OCI-LY7 (cell line): ENCODE measurements around the gene KRTAP5-10.
"Not testable (repeated sequence)": the region's sequence is repeated elsewhere in the genome, so short reads cannot be mapped to it uniquely, and the experiment has no call there.

Source experiments
- EZH2phosphoT487 ChIP-seq: fragments of 200-600 bp; sonication (generic); IDR thresholded peaks from 2 replicates; pipeline ENCODE4 v1.6.1; 2018; ENCODE audit warnings: low read depth, borderline replicate concordance, mild to moderate bottlenecking, mixed run types, antibody characterized with exemption, low read length, moderate library complexity, mixed read lengths
- TF ChIP-seq, protein P1 (sequence below): fragments of 200-600 bp; sonication (generic); conservative IDR thresholded peaks from 2 replicates; pipeline ENCODE4 v1.5.1; 2014; ENCODE audit warnings: mild to moderate bottlenecking, antibody characterized with exemption, low read length, moderate library complexity, mixed read lengths

GRCh38 chr11:71588822-71589545 is 23.6 kb downstream of the KRTAP5-10 start:
- TF ChIP-seq, protein P1, sequence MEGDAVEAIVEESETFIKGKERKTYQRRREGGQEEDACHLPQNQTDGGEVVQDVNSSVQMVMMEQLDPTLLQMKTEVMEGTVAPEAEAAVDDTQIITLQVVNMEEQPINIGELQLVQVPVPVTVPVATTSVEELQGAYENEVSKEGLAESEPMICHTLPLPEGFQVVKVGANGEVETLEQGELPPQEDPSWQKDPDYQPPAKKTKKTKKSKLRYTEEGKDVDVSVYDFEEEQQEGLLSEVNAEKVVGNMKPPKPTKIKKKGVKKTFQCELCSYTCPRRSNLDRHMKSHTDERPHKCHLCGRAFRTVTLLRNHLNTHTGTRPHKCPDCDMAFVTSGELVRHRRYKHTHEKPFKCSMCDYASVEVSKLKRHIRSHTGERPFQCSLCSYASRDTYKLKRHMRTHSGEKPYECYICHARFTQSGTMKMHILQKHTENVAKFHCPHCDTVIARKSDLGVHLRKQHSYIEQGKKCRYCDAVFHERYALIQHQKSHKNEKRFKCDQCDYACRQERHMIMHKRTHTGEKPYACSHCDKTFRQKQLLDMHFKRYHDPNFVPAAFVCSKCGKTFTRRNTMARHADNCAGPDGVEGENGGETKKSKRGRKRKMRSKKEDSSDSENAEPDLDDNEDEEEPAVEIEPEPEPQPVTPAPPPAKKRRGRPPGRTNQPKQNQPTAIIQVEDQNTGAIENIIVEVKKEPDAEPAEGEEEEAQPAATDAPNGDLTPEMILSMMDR: peak; percentile 57
- TF ChIP-seq EZH2phosphoT487: not testable (repeated sequence)
